SJCRH30 (cell line): ENCODE results near the gene GMDS. TPM values are rescaled to one million over a fixed set of nuclear protein-coding genes. Genes with fewer than 3 reads are reported as not detected.

Source experiments
- DNase-seq, 2 experiments: peaks; one replicate each; pipeline ENCODE4 v3.0.0-alpha.2; 2015 to 2020
- H3K27ac ChIP-seq: fragments of 250-450 bp; sonication (Bioruptor Pico); 2 replicates; pipeline ENCODE4 v1.5.1; 2020; ENCODE audit warnings: mild to moderate bottlenecking, moderate library complexity
- H3K27me3 ChIP-seq: fragments of 250-450 bp; sonication (Bioruptor Pico); 2 replicates; pipeline ENCODE4 v1.5.1; 2020; ENCODE audit warnings: mild to moderate bottlenecking, moderate library complexity
- H3K36me3 ChIP-seq: fragments of 250-450 bp; sonication (Bioruptor Pico); 2 replicates; pipeline ENCODE4 v1.5.1; 2020; ENCODE audit warnings: mild to moderate bottlenecking, moderate library complexity
- H3K4me1 ChIP-seq: fragments of 250-450 bp; sonication (Bioruptor Pico); 2 replicates; pipeline ENCODE4 v1.5.1; 2020; ENCODE audit warnings: mild to moderate bottlenecking, moderate library complexity
- H3K4me3 ChIP-seq: fragments of 250-450 bp; sonication (Bioruptor Pico); 2 replicates; pipeline ENCODE4 v1.5.1; 2020; ENCODE audit warnings: mild to moderate bottlenecking, moderate library complexity
- H3K9me3 ChIP-seq: fragments of 250-450 bp; sonication (Bioruptor Pico); replicated peaks from 2 replicates; pipeline ENCODE4 v1.5.1; 2020; ENCODE audit warnings: mild to moderate bottlenecking, moderate library complexity
- total RNA-seq: library from RNA; depleted of rRNA; stranded (reverse); fragments of >200 nt; shearing (Covaris generic); gene quantifications from 2 replicates; pipeline ENCODE4 v1.2.3, GENCODE V29; 2014

The GMDS gene
- total RNA-seq, 1 experiment from 2014 or later: 7.9 TPM

DNA sequence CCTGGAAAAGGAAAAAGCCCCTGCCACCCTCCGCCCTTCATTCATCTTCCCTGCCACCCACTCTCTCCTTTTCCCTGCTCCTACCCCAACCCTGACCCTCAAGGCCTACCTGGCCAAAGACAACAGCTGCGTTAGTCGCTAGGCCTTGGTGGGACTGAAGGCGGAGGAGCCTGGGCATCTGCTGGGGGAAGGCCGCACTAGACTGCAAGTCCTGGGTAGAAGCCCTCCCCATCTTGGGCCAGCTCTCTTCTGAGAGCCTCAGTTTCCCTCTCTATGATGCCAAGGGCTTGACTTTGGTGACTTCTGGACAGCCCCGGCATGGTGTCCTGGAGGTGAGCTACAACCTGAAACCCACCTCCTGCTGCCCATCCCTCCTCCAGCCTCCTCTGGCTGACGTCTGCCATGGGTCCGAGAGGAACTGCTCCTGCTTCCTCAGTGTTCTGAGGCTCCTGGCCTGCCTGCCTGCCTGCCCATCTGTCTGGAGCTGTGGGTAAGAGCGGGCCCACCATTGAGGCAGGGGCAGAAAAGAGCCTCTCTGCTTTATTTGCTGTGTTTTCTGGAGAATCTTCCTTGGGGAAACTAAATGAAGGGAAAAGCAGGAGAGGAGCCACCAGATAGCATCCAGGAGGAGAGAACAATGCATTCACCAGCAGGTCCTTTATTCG is 643.2 kb downstream of the GMDS start:
- no peaks in the 10 kb centered on the region for H3K4me1 ChIP-seq
- no peak for DNase-seq
- no peaks in the 10 kb centered on the region for H3K27me3 ChIP-seq
- no peaks in the 10 kb centered on the region for H3K36me3 ChIP-seq
- no peak overlapping the region for H3K27ac ChIP-seq
- H3K4me3 ChIP-seq: no peak overlapping the region
- H3K9me3 ChIP-seq: no peaks in the 10 kb centered on the region

DNA sequence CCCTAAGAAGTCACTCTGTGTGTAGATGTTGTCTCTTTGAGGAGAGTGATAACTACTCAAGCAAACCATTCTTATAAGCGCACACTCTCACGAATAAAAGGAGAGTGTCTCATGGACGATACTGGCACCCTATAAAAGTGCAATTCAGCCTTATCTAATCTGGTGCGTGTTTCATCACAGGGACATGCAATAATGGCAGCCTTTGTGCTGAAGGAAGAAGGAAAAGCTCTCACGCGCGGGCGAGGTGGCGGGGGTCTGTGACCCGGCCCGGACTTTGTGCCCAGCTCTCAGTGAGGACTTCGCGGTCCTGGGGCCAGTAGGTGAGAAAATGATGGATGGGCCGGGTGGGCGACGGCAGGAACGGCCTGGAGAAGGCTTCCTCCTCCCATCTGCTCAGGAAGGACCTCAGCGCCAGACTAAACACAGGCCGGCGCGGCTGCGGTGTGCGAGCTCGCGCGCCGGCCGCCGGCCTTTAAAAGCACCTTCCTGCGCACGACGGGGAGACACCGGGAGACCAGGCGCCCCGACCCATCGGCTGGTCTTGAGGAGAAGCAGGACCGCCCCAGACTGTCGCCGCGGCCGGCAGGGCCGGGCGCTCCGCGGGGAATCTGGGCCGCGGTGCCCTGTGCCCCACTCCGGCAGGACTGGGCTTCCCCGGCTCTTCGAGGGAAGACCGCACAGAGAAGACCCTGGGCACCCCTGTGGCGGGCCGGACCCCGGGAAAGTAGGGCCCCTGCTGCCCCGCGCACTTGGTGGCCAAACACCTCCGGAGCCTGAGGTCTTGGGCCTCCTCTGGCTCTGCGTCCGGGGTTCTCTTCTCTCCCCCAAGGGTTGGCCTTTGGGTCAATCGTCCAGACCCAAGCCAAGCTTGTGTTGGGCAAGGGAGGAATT is 644.0 kb downstream of the GMDS start:
- Histone ChIP-seq H3K36me3 (no peaks in the 10 kb centered on the region), H3K9me3 (no peaks in the 10 kb centered on the region), H3K4me1 (no peaks in the 10 kb centered on the region), H3K27ac (no peak overlapping the region), H3K4me3 (no peak overlapping the region), H3K27me3 (no peaks in the 10 kb centered on the region)
- DNase-seq: no peak

- H3K9me3 ChIP-seq: no peaks in the 10 kb centered on the region
- no peaks in the 10 kb centered on the region for H3K27me3 ChIP-seq
- H3K27ac ChIP-seq: no peak overlapping the region
- no peaks in the 10 kb centered on the region for H3K4me1 ChIP-seq
- H3K36me3 ChIP-seq: no peaks in the 10 kb centered on the region
- DNase-seq: no peak
- no peak overlapping the region for H3K4me3 ChIP-seq
These were observed 644.6 kb downstream of the GMDS start for GRCh38 chr6:1600764-1601157.

- no peak overlapping the region for H3K4me3 ChIP-seq
- no peaks in the 10 kb centered on the region for H3K36me3 ChIP-seq
- no peak for DNase-seq
- no peaks in the 10 kb centered on the region for H3K9me3 ChIP-seq
- H3K27me3 ChIP-seq: no peaks in the 10 kb centered on the region
- H3K4me1 ChIP-seq: no peaks in the 10 kb centered on the region
- H3K27ac ChIP-seq: no peak overlapping the region
These were observed 645.2 kb downstream of the GMDS start for GRCh38 chr6:1600063-1600763.

- Histone ChIP-seq H3K9me3 (no peaks in the 10 kb centered on the region), H3K4me1 (no peaks in the 10 kb centered on the region), H3K27ac (no peak overlapping the region), H3K36me3 (no peaks in the 10 kb centered on the region), H3K27me3 (no peaks in the 10 kb centered on the region), H3K4me3 (no peak overlapping the region)
- no peak for DNase-seq
These were observed 645.9 kb downstream of the GMDS start for GRCh38 chr6:1599469-1599868.

DNA sequence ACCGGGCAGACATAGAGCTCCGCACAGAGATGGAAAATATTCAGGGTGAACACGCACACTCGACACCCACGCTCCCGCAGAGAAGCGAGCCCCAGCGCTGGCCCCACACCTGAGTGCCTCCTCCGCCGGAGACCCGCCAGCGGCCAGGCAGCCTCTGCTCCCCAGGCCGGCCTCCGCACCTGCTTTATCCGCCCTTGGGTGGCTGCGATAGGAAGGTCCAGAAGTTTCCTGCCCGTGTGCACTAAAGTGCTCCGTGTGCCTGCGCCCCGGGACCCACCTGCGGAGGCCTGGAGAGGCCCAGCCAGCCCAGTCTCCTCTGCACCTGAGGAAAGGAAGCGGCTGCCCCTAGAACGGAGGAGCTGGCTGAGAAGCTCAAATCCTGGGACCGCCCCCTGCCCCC is 646.5 kb downstream of the GMDS start:
- H3K27me3 ChIP-seq: no peaks in the 10 kb centered on the region
- no peak for DNase-seq
- H3K4me3 ChIP-seq: no peak overlapping the region
- no peaks in the 10 kb centered on the region for H3K4me1 ChIP-seq
- H3K36me3 ChIP-seq: no peaks in the 10 kb centered on the region
- no peaks in the 10 kb centered on the region for H3K9me3 ChIP-seq
- no peak overlapping the region for H3K27ac ChIP-seq

DNA sequence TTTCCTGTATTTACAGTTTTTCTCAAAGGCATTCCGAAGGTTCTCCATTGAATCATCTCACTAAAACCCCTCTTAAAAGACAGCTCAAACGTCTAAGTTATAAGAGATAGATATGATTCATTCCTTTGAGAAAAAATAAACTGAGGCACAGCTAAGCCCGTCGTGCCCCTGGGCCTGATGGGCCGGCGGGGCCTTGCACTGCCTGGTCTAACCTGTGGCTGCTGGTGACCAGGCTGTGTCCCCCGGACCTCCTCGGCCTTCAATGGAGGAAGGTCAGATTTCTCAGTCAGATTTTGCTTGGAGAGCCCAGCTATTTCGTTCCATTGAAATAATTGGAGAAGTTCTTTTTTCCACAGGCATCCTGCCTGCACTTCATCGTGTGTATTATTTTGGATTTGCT is 647.0 kb downstream of the GMDS start:
- H3K27ac ChIP-seq: no peak overlapping the region
- no peak overlapping the region for H3K4me3 ChIP-seq
- no peak for DNase-seq
- H3K27me3 ChIP-seq: no peaks in the 10 kb centered on the region
- H3K9me3 ChIP-seq: no peaks in the 10 kb centered on the region
- H3K4me1 ChIP-seq: no peaks in the 10 kb centered on the region
- no peaks in the 10 kb centered on the region for H3K36me3 ChIP-seq

DNA sequence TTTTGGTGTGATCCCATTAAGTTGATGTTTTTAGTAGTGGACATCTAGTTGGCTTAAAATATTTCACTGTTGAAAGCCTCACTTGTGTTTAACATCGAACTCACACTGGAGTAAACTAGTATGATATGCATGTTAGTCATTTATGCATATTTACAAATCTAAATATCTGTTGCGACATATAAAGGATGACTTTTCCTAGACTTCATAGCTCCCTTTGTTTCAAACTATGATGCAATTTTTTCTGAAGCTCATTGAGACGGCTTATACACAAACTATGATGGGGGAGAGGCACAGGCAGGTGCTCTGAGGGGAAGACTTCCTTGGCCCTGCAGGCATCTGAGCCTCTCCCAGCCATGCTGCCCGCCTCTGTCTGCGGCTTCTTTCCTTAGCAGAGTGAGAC is 647.5 kb downstream of the GMDS start:
- no peak overlapping the region for H3K27ac ChIP-seq
- no peak overlapping the region for H3K4me3 ChIP-seq
- no peaks in the 10 kb centered on the region for H3K4me1 ChIP-seq
- no peaks in the 10 kb centered on the region for H3K27me3 ChIP-seq
- H3K9me3 ChIP-seq: no peaks in the 10 kb centered on the region
- DNase-seq: no peak
- H3K36me3 ChIP-seq: no peaks in the 10 kb centered on the region

GRCh38 chr6:1597121-1597744 is 648.2 kb downstream of the GMDS start:
- no peaks in the 10 kb centered on the region for H3K27me3 ChIP-seq
- H3K27ac ChIP-seq: no peak overlapping the region
- H3K4me1 ChIP-seq: no peaks in the 10 kb centered on the region
- H3K36me3 ChIP-seq: no peaks in the 10 kb centered on the region
- H3K9me3 ChIP-seq: no peaks in the 10 kb centered on the region
- H3K4me3 ChIP-seq: no peak overlapping the region
- peak; percentile 16 to 45 for DNase-seq

- Histone ChIP-seq H3K27ac (no peak overlapping the region), H3K4me1 (no peaks in the 10 kb centered on the region), H3K27me3 (no peaks in the 10 kb centered on the region), H3K4me3 (peak overlapping the region; percentile 35), H3K9me3 (no peaks in the 10 kb centered on the region), H3K36me3 (no peaks in the 10 kb centered on the region)
- peak; percentile 22 to 66 for DNase-seq
These were observed 649.1 kb downstream of the GMDS start for GRCh38 chr6:1596088-1596852.

DNA sequence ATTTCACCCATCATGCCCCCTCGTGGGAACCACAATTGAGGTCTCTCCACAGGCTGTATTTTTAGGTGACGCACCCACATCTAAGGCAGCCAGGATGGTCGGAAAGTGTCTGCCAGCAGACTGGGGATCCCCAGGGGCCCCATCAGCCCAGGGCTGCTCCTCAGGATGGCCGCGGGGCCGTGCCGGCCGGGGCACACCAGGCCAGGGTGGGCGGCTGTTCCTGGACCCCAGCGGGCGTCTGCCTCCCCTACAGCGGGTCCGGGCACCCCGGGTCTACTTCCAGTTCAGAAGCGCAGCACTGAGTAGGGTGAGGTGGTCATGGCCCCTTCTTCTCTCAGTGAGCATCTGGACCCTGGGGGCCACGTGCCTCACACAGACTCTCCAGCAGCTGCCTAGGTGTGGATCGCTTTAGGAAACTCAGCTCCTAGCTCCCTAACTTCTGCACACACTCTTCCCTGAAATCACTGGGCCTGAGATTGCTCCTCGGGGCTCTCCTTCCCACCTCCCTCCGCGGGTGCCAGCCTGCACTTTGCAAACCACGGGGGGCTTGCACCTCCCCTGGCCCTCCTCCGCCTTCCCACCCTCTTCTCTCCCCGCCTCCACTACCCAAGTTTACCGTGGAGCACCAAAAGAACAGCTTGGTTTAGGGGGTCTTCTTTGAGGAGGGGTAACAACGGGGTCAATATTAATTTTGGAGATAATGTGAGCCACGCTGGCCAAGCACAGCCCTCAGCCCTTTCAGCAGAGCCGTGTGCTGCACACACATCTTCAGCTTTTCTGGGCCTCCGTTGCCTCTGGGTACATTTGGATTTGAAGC is 649.9 kb downstream of the GMDS start:
- DNase-seq: no peak
- no peaks in the 10 kb centered on the region for H3K4me1 ChIP-seq
- no peaks in the 10 kb centered on the region for H3K27me3 ChIP-seq
- H3K4me3 ChIP-seq: peak overlapping the region; percentile 35
- H3K27ac ChIP-seq: no peak overlapping the region
- no peaks in the 10 kb centered on the region for H3K36me3 ChIP-seq
- no peaks in the 10 kb centered on the region for H3K9me3 ChIP-seq

GRCh38 chr6:1594445-1595200 is 650.8 kb downstream of the GMDS start:
- Histone ChIP-seq H3K27me3 (no peaks in the 10 kb centered on the region), H3K4me1 (no peaks in the 10 kb centered on the region), H3K4me3 (no peak overlapping the region; the same call in 1 of the 2 replicates), H3K9me3 (no peaks in the 10 kb centered on the region), H3K27ac (no peak overlapping the region), H3K36me3 (no peaks in the 10 kb centered on the region)
- DNase-seq: peak in 1 of 2 experiments; percentile 22

DNA sequence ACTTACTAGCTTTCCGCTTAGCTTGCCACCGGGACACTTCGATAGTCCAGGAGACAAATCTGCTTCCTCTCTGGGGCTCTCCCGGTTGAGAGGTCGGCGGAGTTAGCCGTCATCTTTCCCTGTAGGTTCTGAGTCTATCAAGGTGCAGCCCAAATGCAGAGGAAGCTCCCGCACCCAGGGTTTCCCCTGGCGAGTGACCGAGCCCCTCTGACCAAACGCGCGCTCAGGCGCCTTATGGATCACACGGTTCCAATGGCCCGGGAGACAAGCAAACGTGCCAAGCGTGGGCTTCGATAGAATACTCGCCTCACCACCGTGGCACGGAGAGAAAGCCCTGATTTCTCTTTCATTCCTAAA is 651.5 kb downstream of the GMDS start:
- Histone ChIP-seq H3K9me3 (no peaks in the 10 kb centered on the region), H3K4me3 (no peak overlapping the region), H3K4me1 (no peaks in the 10 kb centered on the region), H3K36me3 (no peaks in the 10 kb centered on the region), H3K27me3 (no peaks in the 10 kb centered on the region), H3K27ac (no peak overlapping the region)
- DNase-seq: no peak
